Measurements from ENCODE around the gene TRIM29. TPM values are rescaled to one million over a fixed set of nuclear protein-coding genes. Genes with fewer than 3 reads are reported as not detected.

Gene TRIM29
- total and polyA plus RNA-seq, 7 donors, result 0.33 to 8.5 (median 6.0) TPM

GRCh38 chr11:120170741-120171261 lies 32.9 kb upstream of the TRIM29 start:
- H3K27ac ChIP-seq, result no peak overlapping the region
- WGBS, 2 donors, result 87 to 93% methylated on average over 12 of the region's 12 CpGs
- intact Hi-C loops (cut with DNase I), result no loop called here
- H3K4me1 ChIP-seq, result peaks cover 0 to 18% (median 18%) of the 10 kb centered on the region in 4 donors
- no peaks in the 10 kb centered on the region for H3K9me3 ChIP-seq
- TF ChIP-seq POLR2A (IDR thresholded peaks at IDR 0.05) (no peak), EP300 (IDR thresholded peaks at IDR 0.05) (no peak), CTCF (IDR thresholded peaks at IDR 0.05) (no peak), POLR2AphosphoS5 (IDR thresholded peaks at IDR 0.05) (no peak)
- H3K36me3 ChIP-seq, result no peaks in the 10 kb centered on the region
- DNase-seq, result peak; percentile 63
- H3K4me3 ChIP-seq, result no peak overlapping the region
- peaks cover 5 to 38% (median 12%) of the 10 kb centered on the region in 3 donors for H3K27me3 ChIP-seq

GRCh38 chr11:120169981-120170698 lies 32.2 kb upstream of the TRIM29 start:
- Histone ChIP-seq H3K27ac (no peak overlapping the region), H3K36me3 (no peaks in the 10 kb centered on the region), H3K4me3 (no peak overlapping the region), H3K4me1 (peaks cover 0 to 18% (median 18%) of the 10 kb centered on the region in 4 donors), H3K27me3 (peaks cover 5 to 38% (median 12%) of the 10 kb centered on the region in 3 donors), H3K9me3 (peaks cover 0 to 2% (median 0%) of the 10 kb centered on the region in 4 donors)
- intact Hi-C loops (cut with DNase I), result loop anchor here (1.0 to 5.0 kb wide), 3 partner anchors 41 to 443 kb away; partner anchors contain the start of gene NECTIN1
- TF ChIP-seq POLR2A (IDR thresholded peaks at IDR 0.05) (no peak), CTCF (IDR thresholded peaks at IDR 0.05) (no peak), EP300 (IDR thresholded peaks at IDR 0.05) (no peak), POLR2AphosphoS5 (IDR thresholded peaks at IDR 0.05) (no peak)
- DNase-seq, result peak; percentile 62
- 51 to 58% methylated on average over 27 of the region's 27 CpGs for WGBS, 2 donors

DNA sequence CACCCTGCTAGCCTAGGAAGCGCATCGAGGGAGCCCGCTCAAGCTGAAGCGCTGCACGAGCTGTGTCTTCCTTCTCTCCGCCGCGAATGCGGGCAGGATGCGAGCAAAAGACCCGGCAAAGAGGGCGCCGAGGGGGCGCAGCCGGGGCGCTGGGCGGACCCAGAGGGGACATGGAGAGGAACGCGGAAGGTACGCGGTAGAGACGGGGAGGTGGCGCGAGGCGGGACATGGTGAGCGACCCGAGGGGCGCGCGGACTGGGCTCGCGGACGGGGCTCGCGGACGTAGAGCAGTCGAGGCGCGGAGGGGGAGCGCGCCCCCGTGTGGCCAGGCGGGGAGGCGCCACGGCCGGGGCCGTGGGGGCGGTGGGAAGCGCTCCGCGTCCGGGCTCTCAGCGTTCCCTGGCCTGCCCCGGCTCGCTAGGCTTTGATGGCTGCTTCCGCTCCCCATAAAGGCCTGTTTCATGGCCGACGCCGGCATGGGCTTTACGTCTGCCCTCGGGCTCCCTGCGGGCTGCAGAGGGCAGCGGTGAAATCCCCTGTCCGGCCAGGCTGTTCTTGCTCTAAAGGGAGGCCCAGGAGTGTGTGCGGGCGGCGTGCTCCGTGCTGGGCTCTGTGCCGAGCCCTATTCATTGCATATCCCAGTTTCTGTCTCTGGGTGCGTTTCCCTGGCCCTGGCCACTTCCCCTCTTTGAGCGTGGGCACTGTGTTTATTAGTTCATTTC lies 31.2 kb upstream of the TRIM29 start:
- H3K9me3 ChIP-seq, result peaks cover 0 to 2% (median 0%) of the 10 kb centered on the region in 4 donors
- TF ChIP-seq POLR2A (IDR thresholded peaks at IDR 0.05) (no peak), CTCF (IDR thresholded peaks at IDR 0.05) (peak in 3 of 4 experiments; percentile 43 to 96 (median 74))
- H3K4me3 ChIP-seq, result peak overlapping the region; percentile 31 to 58 (median 47)
- no peaks in the 10 kb centered on the region for H3K36me3 ChIP-seq
- WGBS, 2 donors, result 1 to 2% methylated on average over 71 of the region's 71 CpGs
- H3K4me1 ChIP-seq, result peaks cover 0 to 18% (median 18%) of the 10 kb centered on the region in 4 donors
- peak; percentile 83 for DNase-seq
- peak overlapping the region; percentile 9 to 67 (median 30) for H3K27ac ChIP-seq
- H3K27me3 ChIP-seq, result peaks cover 5 to 38% (median 12%) of the 10 kb centered on the region in 3 donors
- intact Hi-C loops (cut with DNase I), result loop anchor here (1.0 to 5.0 kb wide), 3 partner anchors 40 to 442 kb away; partner anchors contain the start of gene NECTIN1

- peak overlapping the region in 3 of 4 donors; percentile 9 to 67 (median 42) for H3K27ac ChIP-seq
- H3K36me3 ChIP-seq, result no peaks in the 10 kb centered on the region
- peaks cover 0 to 18% (median 18%) of the 10 kb centered on the region in 4 donors for H3K4me1 ChIP-seq
- H3K9me3 ChIP-seq, result peaks cover 0 to 2% (median 0%) of the 10 kb centered on the region in 4 donors
- intact Hi-C loops (cut with DNase I), result loop anchor here (2.0 to 5.0 kb wide), 2 partner anchors 40 to 441 kb away; partner anchors contain the start of gene NECTIN1
- TF ChIP-seq CTCF (IDR thresholded peaks at IDR 0.05) (no peak), EP300 (IDR thresholded peaks at IDR 0.05) (no peak), POLR2AphosphoS5 (IDR thresholded peaks at IDR 0.05) (no peak), POLR2A (IDR thresholded peaks at IDR 0.05) (no peak)
- DNase-seq, result peak; percentile 65
- WGBS, 2 donors, result 21 to 34% methylated on average over 35 of the region's 35 CpGs
- peaks cover 5 to 38% (median 12%) of the 10 kb centered on the region in 3 donors for H3K27me3 ChIP-seq
- H3K4me3 ChIP-seq, result peak overlapping the region; percentile 31 to 58 (median 47)
Measured at GRCh38 chr11:120168108-120168959, 30.4 kb upstream of the TRIM29 start.
